Cardiac septum (tissue), 1 donor: ENCODE data around the gene MX1. TPM values are rescaled to one million over a fixed set of nuclear protein-coding genes. Genes with fewer than 3 reads are reported as not detected.
"Not testable (repeated sequence)": the region's sequence is repeated elsewhere in the genome, so short reads cannot be mapped to it uniquely, and the experiment has no call there.

Experiments used
- DNase-seq: peaks from one replicate; pipeline ENCODE4 v3.0.0-alpha.2; 2020; ENCODE audit warnings: low spot score
- intact Hi-C: fragments of 100-400 bp; cut with DNase I; formaldehyde crosslinking; loops from one replicate; pipeline ENCODE4 v1.14.0; 2022
- total RNA-seq: library from RNA; stranded (reverse); fragmentation: NEBNext Ultra II Directional; extraction: Animal tissue kit (Norgen Biotek cat#: 25700); gene quantifications from one replicate; pipeline ENCODE4 v1.2.1, GENCODE V29; 2021
- donor health status: DM: no; HTN: no; CAD: no.

The MX1 gene
- total RNA-seq, 1 donor from 2014 or later = 11.0 TPM

GRCh38 chr21:41403966-41404365 is 22.1 kb upstream of the MX1 start:
- DNase-seq = no peak
- intact Hi-C loops = no loop called here

GRCh38 chr21:41405321-41405720 is 20.7 kb upstream of the MX1 start:
- DNase-seq = no peak
- intact Hi-C loops = no loop called here

- no peak for DNase-seq
- intact Hi-C loops = no loop called here
These were observed 19.7 kb upstream of the MX1 start for GRCh38 chr21:41406340-41406739.

- DNase-seq = no peak
- intact Hi-C loops = no loop called here
These were observed 18.2 kb upstream of the MX1 start for GRCh38 chr21:41407541-41408460.

- no peak for DNase-seq
- intact Hi-C loops = loop anchor here (5.0 kb wide), 1 partner anchor 43 kb away; no protein-coding TSS in a partner anchor
These were observed 15.7 kb upstream of the MX1 start for GRCh38 chr21:41410361-41410760.

- intact Hi-C loops = loop anchor here (5.0 kb wide), 1 partner anchor 44 kb away; no protein-coding TSS in a partner anchor
- no peak for DNase-seq
These were observed 15.1 kb upstream of the MX1 start for GRCh38 chr21:41410767-41411448.

- DNase-seq = no peak
These were observed 14.5 kb upstream of the MX1 start for GRCh38 chr21:41411449-41412089.

GRCh38 chr21:41417505-41417904 is 8.5 kb upstream of the MX1 start:
- DNase-seq, intact Hi-C loops: not testable (repeated sequence)

More at GRCh38 chr21:41411449-41412089, 14.5 kb upstream of the MX1 start:
- intact Hi-C loops = loop anchor here (5.0 kb wide), 1 partner anchor 44 kb away; no protein-coding TSS in a partner anchor

GRCh38 chr21:41418393-41418792 is 7.6 kb upstream of the MX1 start:
- DNase-seq = no peak
- intact Hi-C loops = no loop called here

- DNase-seq = no peak
- intact Hi-C loops = no loop called here
These were observed 6.9 kb upstream of the MX1 start for GRCh38 chr21:41418956-41419680.

GRCh38 chr21:41419921-41420862 is 5.8 kb upstream of the MX1 start:
- intact Hi-C loops = loop anchor here (5.0 kb wide), 1 partner anchor 58 kb away; the partner anchor contains the start of gene MX2
- peak; percentile 93 for DNase-seq

GRCh38 chr21:41420998-41421397 is 5.0 kb upstream of the MX1 start:
- intact Hi-C loops = loop anchor here (5.0 kb wide), 1 partner anchor 59 kb away; the partner anchor contains the start of gene MX2

GRCh38 chr21:41422546-41423304 is 3.3 kb upstream of the MX1 start:
- intact Hi-C loops = loop anchor here (5.0 kb wide), 1 partner anchor 60 kb away; the partner anchor contains the start of gene MX2
- no peak for DNase-seq

More at GRCh38 chr21:41420998-41421397, 5.0 kb upstream of the MX1 start:
- not testable (repeated sequence) for DNase-seq

GRCh38 chr21:41423305-41423636 is 2.8 kb upstream of the MX1 start:
- intact Hi-C loops = loop anchor here (5.0 kb wide), 1 partner anchor 61 kb away; the partner anchor contains the start of gene MX2
- not testable (repeated sequence) for DNase-seq

GRCh38 chr21:41425588-41425953 is 468 bp upstream of the MX1 start:
- intact Hi-C loops = no loop called here
- no peak for DNase-seq

- intact Hi-C loops = no loop called here
- no peak for DNase-seq
These were observed 801 bp downstream of the MX1 start for GRCh38 chr21:41426676-41427404.

- DNase-seq = no peak
- intact Hi-C loops = no loop called here
These were observed 1.5 kb downstream of the MX1 start for GRCh38 chr21:41427556-41427955.
